ENCODE results near the gene BTRC.

BTRC gene

DNA sequence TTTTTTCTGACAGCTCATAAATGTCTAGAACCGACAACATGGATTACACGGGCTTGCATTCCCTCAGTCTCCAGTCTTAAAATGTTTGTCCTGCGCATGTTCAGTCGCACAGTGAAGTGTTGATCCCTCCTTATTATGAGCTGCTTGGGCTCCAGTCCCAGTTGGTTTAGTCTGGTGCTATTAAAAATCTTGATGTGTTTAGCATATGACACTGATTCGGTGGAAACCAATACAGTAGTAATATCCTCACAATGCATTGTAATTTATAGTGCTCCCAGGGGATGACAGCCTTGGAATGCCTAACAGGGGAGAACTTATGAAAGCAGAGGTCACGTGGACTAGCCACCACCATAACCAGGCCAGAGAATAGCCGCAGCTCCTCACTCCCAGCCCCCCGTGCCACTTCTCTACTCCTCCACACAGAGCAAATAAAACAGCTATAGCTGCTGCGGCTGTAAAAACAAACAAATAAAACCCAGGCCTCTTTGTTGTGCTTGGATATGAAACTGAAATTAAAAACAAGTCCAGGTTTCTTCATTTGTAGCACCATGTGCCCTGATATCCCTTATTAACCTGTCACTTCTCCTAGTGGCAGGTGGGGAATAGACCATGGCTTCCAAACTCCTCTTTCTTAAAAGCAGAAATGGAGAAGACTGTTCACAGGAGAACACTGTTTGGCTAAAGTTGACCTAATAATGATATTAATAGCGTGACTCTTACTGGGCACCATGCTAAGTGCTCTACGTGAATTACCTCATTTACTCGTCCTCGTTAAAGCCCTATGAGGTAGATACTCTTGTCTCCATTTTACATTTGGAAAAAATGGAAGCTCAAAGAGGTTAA is 241.8 kb downstream of the BTRC start:
- DNase-seq, result no peak

DNA sequence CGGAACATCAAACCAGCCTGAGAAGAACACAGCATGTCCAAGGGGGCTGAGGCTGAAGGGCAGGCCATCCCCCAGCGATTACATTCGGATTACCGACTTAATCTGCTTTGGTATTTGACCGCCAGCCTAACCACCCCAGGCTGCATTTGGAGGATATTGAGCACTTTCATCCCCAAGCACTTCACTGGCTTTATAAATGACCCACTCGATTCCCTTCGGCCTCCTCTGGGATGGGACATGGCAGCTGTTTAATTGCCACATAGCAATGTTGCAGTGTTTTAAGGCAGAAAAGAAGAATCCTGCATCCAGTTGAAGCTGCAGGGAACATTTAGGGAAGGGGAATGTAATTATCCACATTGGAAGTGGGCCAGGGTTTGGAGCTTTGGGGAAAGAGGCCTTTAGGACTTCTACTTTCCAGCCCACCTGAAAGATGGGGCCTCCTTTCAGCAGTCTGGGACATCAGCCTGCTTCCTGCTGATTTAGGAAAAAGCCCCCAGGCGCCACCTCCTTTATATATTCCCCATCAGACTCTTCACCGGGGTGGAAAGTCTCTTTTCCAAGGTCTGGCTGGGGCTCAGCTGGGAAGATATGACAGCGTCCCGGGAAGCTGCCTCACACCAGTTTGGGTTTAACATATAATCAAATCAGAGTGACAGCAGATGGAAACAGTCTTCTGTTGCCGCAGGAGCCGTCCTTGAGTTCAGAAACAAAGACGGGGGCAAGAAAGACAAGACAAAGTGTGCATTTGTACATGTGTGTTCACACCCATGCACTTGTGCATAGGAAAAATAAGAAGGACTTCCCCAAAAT is 243.3 kb downstream of the BTRC start:
- no peak for DNase-seq

DNA sequence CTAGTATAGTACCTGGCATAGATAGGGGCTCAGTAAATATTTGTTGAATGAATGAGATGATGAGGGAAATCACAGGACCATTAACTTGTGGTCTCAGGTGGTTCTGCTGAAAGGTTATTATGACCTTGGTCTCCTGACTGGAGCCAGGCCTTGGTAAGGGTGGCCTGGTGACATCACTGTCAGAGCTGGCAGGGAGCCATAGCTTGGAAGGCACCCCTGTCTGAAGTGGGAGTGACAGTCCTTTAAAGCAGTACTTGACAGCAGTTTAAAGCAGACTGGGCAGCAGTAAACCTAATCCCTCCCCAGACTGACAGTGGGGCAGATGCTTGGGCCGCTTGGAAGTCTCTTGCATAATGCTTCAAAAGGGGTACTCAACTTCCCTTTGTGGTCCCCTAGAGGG is 247.6 kb downstream of the BTRC start:
- no peak for DNase-seq

DNA sequence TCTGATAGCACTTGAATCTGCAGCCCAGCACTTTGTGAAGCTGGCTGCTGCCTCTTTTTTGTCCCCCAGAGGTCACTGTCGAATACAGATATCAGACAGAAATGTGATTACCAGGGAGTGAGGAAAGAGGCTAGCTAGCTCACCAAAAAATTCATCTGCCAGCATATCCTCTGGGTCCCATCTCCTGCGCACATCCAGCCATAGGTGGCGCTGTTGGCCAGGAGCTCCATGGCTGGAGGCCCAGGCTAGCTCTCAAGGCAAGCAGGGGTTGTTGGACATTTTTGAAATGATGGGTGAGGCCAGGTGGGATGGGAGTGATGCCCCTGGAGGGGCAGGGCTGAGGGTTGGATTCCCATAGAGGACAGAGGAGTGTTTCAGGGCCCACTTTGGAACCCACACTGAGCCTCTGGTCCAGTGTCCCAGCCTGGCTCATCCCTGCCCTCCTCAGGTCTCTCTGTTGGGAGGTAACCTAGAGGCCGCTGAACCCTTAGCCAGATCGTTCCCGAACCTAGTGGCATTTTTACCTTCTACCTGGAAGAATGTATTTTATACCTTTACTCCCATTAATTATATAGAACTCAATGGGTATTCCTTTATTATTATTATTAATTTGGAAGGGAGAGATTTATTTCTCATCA is 248.9 kb downstream of the BTRC start:
- DNase-seq, result peak; percentile 63 to 79

Data from stimulated activated CD4-positive, alpha-beta T cell treated with anti-CD3 and anti-CD28 coated beads, Interleukin-2, amount 100 ng/mL, for 48 hours (primary cell).